Measurements from ENCODE around the gene ITGAX. TPM values are rescaled to one million over a fixed set of nuclear protein-coding genes. Genes with fewer than 3 reads are reported as not detected.

Gene ITGAX
- total and polyA plus RNA-seq, 8 donors: 1.1 to 6.7 (median 4.1) TPM; not detected in 1

DNA sequence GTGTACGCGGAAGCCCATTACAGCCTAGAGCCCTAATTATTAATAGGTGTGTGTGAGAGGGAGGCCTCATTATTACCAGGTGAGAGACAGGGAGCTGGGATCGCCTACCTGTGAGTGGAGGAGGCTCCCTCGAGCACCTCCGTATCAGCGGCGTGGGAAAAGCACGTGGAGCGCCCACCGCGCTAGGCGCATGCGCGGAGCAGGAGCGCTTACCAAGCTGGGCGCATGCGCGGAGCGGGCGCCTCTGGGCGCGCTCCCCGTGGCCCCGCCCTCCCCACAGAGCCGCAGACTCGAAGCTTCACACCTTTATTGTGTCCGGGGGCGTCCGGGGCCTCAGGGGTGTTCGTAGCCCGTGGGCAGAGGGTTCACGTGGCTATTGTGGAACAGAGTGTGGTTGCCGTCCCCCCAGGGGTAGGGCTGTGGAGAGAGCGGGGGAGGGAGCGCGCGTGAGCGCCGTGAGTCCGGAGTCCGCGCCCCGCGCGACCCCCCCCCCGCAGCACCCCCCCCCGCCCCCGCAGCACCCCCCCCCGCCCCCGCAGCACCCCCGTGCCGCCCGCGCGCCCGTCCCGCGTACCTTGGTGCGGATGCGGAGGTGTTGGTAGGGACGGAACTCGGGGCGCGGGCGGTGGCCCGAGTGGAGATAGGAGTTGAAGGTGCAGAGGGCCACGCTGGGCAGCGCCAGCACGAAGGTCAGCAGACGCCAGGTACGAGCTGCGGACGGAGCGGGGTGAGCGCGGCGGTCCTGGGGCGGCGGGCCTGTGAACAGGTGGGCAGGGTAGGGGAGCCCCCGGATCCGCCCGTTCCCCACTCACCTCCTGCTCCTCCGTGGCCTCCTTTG, 72.7 kb downstream of the ITGAX start:
- intact Hi-C loops (cut with DNase I; ENCODE audit: low total_unique reads): no loop called here
- peak overlapping the region in 3 of 5 donors; percentile 31 to 62 (median 41) for H3K27ac ChIP-seq
- TF ChIP-seq CTCF (IDR thresholded peaks at IDR 0.05) (no peak), POLR2A (IDR thresholded peaks at IDR 0.05) (no peak), EP300 (IDR thresholded peaks at IDR 0.05) (no peak), POLR2AphosphoS5 (IDR thresholded peaks at IDR 0.05) (no peak)

DNA sequence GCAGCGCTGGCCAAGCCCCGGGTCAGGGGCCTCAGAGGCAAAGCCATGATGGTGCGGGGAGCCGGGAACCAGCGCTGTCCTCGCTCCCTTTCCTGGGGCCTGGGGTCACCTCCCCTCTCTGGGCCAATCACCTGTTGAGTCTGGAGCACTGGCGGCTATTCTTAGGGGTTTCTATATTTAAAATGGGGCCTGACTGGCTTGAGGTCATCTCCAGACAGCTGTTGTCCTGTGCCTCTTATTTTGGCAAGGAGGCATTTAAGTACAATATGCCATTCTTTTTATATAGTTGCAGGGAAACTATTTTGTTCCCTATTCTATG, 73.3 kb downstream of the ITGAX start, which contains the start of gene COX6A2:
COX6A2 (minus strand) TSS at position 82 of the 319 bp plus-strand sequence; CDS start at position 47, 35 bp downstream.
- H3K27ac ChIP-seq: peak within 1 kb of the TSS in 3 of 5 donors; percentile 31 to 62 (median 41)
- WGBS, 5 donors: 52 to 62% (median 56%) methylated on average over 7 of the region's 7 CpGs
- peaks cover 0 to 19% (median 11%) of the 10 kb centered on the region in 4 donors for H3K4me1 ChIP-seq
- TF ChIP-seq POLR2AphosphoS5 (IDR thresholded peaks at IDR 0.05): no peak
- TF ChIP-seq CTCF (IDR thresholded peaks at IDR 0.05): no peak
- TF ChIP-seq POLR2A (IDR thresholded peaks at IDR 0.05): no peak
- no peak for TF ChIP-seq EP300 (IDR thresholded peaks at IDR 0.05)
- DNase-seq: no peak
- H3K27me3 ChIP-seq: peaks cover 0 to 17% (median 3%) of the 10 kb centered on the region in 3 donors
- H3K4me3 ChIP-seq: peak within 1 kb of the TSS; percentile 40 to 45 (median 44)
- H3K36me3 ChIP-seq: no peaks in the 10 kb centered on the region
- intact Hi-C loops (cut with DNase I; ENCODE audit: low total_unique reads): no loop called here
- H3K9me3 ChIP-seq: no peaks in the 10 kb centered on the region

More for the DNA sequence above, 72.7 kb downstream of the ITGAX start:
- Histone ChIP-seq H3K36me3 (no peaks in the 10 kb centered on the region), H3K4me3 (peak overlapping the region; percentile 40 to 45 (median 44)), H3K9me3 (no peaks in the 10 kb centered on the region), H3K27me3 (peaks cover 0 to 19% (median 3%) of the 10 kb centered on the region in 3 donors), H3K4me1 (peaks cover 0 to 19% (median 11%) of the 10 kb centered on the region in 4 donors)
- peak; percentile 60 to 80 for DNase-seq
- WGBS, 5 donors: 17 to 38% (median 27%) methylated on average over 30 to 74 of the region's 83 CpGs

DNA sequence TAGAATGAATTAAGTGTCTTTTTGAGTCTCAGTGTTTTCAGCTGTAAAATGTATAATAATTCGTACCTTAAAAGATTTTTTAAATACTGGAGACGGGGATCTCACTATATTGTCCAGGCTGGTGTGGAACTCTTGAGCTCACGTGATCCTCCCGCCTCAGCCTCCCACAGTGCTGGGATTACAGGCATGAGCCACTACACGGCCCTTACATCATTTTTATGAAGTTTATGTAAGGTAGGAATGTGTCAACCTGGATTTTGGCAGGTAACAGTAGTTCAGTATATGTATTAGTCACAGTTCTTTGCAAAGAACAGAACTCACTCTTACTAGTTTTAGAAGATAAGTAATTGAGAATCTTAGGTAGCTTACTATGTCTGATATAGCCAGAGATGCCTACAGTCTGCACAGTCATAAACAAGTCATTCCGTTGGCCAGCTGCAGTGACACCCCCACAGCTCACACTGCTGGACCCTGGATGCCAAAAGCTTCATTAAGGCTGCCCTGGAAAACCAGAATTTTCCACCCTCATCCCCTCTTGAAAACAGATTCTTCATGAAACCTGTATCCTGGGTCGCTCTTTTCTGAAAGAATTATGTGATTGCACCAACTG, 73.8 kb downstream of the ITGAX start:
- no peak overlapping the region for H3K27ac ChIP-seq
- peaks cover 0 to 19% (median 11%) of the 10 kb centered on the region in 4 donors for H3K4me1 ChIP-seq
- 71 to 76% (median 74%) methylated on average over 7 of the region's 7 CpGs for WGBS, 5 donors
- H3K27me3 ChIP-seq: peaks cover 0 to 14% (median 3%) of the 10 kb centered on the region in 3 donors
- no peaks in the 10 kb centered on the region for H3K9me3 ChIP-seq
- TF ChIP-seq CTCF (IDR thresholded peaks at IDR 0.05) (no peak), EP300 (IDR thresholded peaks at IDR 0.05) (no peak), POLR2AphosphoS5 (IDR thresholded peaks at IDR 0.05) (no peak), POLR2A (IDR thresholded peaks at IDR 0.05) (no peak)
- DNase-seq: no peak
- no peaks in the 10 kb centered on the region for H3K36me3 ChIP-seq
- no peak overlapping the region for H3K4me3 ChIP-seq
- intact Hi-C loops (cut with DNase I; ENCODE audit: low total_unique reads): no loop called here

DNA sequence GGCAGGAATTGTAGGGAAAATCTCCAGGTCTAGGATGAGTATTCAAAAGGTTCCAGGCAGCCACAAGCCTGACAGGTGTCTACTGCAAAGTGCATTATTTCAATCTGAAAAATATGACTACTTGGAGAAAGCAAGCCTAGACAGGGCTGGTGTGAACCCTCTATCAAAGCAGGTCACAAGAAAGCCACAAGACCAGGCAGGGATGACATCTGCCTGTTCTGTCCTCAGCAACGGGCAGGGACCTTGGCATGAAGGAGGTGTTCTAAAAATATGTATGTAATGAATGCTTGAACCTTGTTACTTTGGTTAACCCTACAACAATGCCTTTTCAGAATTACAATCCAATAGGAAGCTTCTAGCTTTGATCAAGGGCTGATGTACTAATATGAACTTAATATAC, 74.3 kb downstream of the ITGAX start:
- 7 to 26% (median 20%) methylated on average over 1 of the region's 1 CpG for WGBS, 5 donors
- Histone ChIP-seq H3K27me3 (peaks cover 0 to 9% (median 3%) of the 10 kb centered on the region in 3 donors), H3K4me3 (no peak overlapping the region), H3K27ac (no peak overlapping the region), H3K9me3 (no peaks in the 10 kb centered on the region), H3K36me3 (no peaks in the 10 kb centered on the region), H3K4me1 (peaks cover 0 to 19% (median 11%) of the 10 kb centered on the region in 4 donors)
- TF ChIP-seq EP300 (IDR thresholded peaks at IDR 0.05) (no peak), POLR2AphosphoS5 (IDR thresholded peaks at IDR 0.05) (no peak), POLR2A (IDR thresholded peaks at IDR 0.05) (no peak), CTCF (IDR thresholded peaks at IDR 0.05) (no peak)
- intact Hi-C loops (cut with DNase I; ENCODE audit: low total_unique reads): no loop called here
- no peak for DNase-seq

Data from stomach (tissue), 9 donors.